GM19395 (cell line): Measurements from ENCODE around the gene PREP.

Experiments
- ATAC-seq: cut with Tn5 transposase; IDR thresholded peaks from one replicate; pipeline ENCODE4 v1.9.1; 2021; ENCODE audit warnings: mild to moderate bottlenecking, moderate library complexity; ENCODE audit not compliant: unreplicated experiment

Gene PREP

GRCh38 chr6:105317607-105318533 lies 85.0 kb downstream of the PREP start:
- no peak for ATAC-seq

- no peak for ATAC-seq
Observed at GRCh38 chr6:105313211-105313610, 89.7 kb downstream of the PREP start.

DNA sequence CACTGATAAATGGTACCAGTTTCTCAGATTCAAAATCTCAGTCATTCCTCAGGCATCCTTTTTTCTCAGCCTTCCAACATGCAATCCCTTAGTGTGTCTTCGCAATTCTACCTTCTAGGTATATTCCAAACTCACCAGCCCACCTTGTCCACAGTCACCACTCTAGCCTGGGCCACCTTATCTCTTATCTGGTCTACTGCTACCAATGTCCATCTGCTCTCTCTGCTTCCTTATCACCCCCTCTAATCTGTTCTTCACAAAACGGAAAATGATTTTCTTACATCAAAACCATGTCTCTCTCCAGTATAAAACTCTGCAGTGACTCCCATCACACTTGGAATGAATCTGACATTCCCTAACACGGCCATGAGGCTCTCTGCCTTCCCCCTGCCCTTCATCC lies 91.9 kb downstream of the PREP start:
- no peak for ATAC-seq

DNA sequence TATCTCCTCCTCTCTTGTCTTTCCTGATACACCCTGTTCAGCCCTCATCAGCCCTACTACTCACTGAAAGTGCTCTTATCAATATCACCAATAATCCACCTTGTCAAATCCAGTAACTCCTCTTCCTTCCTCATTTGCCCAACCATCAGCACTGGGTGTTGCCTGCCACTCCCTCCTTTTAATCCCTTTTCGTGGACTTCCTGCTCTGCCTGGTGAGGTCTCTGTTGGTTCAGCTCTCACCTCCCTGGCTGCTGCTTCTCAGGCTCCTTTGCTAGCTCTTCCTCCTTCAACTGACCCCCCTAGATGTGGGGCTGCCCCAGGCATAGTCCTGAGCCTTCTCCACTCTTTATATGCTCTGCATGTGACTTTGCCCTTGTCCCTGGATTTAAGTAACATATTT lies 92.5 kb downstream of the PREP start:
- no peak for ATAC-seq

- ATAC-seq, result no peak
Observed at GRCh38 chr6:105308840-105309239, 94.0 kb downstream of the PREP start.

DNA sequence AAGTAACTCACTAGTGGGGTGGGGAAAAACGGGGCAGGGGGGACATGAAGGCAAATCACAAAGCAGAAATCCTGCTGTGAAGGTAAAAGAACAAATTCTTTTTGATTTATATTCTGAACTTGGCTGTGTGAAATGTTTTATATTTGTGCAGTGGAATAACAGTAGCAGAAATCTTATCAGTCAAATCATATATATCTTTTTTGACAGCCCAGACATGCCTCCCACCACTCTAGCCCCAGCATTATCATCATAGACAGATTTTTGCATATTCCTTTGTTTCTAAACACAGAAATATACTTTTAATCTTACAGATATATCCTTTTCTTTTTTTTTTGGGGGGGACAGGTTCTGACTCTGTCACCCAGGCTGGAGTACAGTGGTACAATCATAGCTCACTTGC lies 97.4 kb downstream of the PREP start:
- ATAC-seq, result no peak

DNA sequence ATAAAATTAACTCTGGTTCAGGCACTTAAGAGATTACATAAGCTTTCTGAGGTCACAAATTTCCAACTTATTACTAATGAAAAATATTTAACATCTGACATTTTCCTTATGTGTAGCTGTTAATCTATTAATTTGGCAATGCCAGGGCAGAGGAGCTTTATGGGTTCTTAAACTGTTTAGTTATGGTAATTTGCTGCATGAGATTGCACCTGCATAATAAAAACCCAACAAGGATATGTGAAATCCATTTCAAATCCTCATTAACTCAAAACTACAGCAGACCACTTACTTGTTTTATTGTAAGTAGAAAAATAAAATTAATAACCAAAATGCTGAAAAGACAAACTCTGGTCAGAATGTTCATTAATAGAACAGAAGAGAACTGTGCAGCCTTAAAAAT lies 98.1 kb downstream of the PREP start:
- ATAC-seq, result no peak

DNA sequence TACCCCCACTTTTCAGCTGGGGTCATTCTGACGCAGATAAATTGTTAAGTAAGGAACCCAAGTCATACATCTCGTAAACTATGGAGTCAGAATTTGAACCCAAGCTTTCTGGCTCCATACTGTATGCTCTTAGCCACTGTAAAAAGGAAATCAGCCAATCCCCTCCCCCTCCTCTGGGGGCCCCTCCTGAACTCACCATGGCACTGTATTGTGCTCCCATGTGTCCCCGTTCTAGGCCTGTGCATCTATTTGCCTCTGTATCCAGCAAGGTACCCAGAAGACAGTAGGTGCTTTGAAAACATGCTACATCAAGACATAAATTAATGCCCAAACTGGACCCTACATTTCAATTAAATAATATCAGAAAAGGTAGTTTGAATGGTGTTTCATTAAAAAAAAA lies 98.5 kb downstream of the PREP start:
- no peak for ATAC-seq

DNA sequence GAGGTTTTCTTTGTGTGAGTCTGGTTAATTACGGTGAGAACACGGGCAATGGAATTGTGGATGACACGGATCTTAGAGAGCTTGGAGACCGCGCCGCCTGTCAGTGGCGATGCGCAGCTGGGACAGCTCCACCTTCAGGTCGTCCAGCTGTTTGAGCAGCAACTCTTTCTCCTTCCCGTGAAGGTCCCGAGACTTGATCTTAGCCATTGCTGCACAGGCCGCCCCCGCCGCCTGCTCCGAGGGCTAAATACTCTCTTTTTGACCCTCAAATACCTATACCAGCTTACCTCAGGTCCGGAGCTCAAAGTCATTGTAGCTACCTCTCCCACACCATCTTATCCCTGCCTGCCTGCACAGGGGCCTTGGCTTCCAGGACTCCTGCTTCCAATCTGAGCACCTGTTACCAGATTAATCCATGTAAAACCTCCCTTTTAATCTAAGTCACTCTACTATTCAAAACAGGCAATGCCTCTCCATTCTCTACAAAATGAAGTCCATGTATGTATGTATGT lies 100.2 kb downstream of the PREP start:
- no peak for ATAC-seq

DNA sequence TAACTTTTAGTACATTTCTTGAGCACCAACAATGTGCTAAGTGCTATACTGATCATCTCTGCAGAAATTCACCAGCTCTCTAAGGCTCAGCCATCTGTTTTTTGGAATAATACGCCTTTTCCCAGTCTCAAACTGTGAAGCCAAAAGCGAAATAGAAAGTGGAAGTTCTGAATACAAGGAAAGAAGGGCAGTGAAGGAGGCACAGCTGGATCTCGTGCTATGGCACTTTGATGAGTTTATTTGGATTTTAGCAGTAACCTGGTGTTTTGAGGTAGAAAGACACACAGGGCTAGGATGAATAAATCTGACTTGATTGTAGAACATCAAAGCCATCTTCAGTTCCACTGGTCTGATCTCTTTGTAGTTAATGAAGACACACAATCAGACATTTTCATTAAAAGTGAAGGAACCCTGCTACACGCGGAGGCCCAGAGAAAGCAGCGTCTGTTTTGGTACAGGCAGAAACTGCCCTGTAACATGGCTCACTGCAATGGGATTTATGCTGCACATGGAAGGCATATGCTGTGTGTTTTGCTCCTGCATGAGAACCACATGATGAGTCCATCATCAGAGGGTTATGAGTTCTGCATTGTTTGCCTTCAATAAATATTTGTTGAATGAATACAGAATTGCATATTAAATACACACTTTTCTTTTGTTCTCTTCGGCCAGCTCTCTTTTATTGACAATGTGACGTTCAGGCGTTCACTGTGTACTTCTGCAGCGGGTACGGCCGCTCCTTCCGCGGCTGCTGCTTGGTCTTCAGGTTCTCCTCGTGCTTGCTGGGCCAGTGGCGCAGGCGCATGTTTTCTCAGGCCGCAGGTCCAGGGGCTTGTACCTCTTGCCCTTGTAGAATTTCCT lies 100.9 kb downstream of the PREP start:
- ATAC-seq, result no peak

DNA sequence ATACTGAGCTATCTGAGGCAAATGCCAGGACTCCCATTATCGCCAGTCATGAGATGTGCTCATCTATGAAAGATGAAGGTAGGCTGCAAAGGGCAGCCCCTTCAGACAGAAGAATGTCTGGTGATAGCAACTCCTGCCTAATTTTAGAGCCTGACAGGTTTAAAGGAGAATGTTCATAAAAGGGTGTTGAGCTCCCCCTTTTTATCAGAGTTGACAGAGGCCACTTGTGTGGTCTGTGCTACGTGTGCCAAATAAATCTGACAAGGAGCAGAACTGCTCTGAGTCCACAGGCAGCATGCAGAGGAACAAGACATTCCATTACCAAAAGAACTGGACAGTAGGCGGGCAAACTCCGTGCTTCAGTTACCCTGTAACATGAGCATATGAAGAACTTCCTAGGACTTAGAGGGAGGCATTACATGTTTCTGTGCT lies 101.8 kb downstream of the PREP start:
- no peak for ATAC-seq

DNA sequence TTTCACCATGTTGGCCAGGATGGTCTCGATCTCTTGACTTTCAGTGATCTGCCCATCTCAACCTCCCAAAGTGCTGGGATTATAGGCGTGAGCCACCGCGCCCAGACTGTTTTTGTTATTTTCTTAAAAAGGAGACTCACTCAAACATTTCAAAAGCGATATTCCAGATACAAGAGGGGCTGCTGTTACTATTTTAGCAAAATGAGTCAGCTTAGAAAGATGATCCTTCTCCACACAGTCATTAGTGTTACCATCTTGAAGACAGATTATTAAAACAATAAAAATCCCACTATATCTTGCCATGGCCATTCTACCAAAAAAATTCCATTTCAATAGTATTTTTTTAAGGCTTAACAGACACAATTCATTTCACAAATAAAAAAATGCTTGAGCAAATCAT lies 102.8 kb downstream of the PREP start:
- no peak for ATAC-seq

DNA sequence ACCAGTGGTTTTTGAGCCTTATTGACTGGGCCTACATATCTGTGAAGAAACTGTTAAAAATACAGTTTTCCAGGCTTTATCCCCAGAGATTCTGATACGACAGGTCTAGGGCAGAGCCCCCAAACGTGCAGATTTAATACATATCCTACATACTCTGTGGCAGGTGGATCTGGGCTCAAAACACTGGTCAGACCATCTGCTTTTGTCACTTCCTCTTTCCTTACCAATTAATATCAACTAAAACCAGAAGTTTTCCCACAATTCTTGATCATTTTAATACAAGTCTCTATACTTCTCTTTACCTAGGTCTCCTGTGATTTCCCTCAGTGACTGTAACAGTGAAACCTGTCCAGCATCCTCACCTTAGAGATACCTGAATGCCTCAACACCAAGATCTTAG lies 108.8 kb downstream of the PREP start:
- no peak for ATAC-seq

DNA sequence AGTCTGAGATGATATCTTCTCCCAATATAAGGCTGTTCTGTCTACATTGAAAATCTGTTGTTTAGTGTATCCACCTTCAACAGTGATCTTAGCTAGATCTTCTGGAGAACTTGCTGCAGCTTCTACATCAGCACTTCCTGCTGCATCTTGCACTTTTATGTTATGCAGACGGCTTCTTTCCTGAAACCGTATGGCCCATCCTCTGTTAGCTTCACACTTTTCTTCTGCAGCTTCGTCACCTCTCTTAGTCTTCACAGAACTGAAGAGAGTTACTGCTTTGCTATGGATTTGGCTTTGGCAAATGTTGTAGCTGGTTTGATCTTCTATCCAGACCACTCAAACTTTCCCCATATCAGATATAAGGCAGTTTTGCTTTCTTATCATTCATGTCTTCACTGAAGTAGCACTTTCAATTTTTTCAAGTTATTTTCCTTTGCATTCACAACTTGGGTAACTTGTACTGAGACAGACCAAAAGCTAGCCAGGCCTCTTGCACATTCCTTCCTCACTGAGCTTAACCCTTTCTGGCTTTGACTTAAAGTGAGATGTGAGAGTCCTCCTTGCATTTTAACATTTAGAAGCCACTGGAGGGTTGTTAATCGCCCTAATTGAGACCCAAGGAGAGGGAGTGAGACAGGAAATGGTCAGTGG lies 110.1 kb downstream of the PREP start:
- no peak for ATAC-seq

GRCh38 chr6:105291525-105291924 lies 111.4 kb downstream of the PREP start:
- ATAC-seq, result no peak

DNA sequence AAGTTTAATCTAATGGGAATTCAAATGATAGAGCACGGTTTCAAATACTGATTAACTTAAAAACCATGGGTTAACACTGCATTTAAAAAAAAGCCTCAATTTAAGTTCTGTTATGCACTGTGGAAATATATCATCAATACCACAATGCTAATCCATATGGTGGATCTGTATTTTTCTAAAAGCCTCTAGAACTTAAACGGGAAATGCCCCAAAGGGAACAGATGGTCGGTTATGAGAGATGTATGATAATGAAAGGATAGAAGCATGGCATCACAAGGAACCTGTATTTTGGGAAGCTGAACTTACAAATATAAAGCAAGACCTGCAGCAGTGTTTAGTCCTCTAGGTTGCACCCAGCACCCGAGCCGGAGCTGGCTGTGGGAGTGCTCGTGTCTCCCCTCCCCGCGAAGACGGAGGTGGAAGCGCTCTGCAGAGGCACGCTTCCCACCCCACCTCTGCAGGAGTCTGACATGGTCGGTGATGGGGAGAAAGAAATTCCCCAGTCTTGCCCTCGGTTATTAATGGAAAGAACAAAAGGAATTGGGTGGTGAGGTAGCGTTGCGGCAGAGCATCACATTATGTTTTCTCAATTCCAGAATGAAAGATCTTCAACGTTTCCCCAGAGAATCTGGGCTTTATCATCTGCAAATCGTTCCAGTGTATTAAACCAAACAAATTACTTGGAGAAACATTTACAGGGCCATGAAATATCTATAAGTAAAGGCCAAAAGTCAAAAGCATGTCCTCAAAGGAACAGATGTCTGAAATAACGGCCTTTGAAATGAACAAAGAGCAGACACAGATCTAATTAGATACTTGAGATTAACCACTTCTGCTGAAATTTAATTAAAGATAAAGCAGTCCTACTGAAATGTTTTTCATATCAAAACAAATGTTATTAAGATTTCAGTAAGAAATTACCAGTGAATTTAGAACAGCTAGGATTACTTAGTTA lies 120.0 kb downstream of the PREP start:
- no peak for ATAC-seq

GRCh38 chr6:105280033-105280432 lies 122.8 kb downstream of the PREP start:
- ATAC-seq, result no peak

DNA sequence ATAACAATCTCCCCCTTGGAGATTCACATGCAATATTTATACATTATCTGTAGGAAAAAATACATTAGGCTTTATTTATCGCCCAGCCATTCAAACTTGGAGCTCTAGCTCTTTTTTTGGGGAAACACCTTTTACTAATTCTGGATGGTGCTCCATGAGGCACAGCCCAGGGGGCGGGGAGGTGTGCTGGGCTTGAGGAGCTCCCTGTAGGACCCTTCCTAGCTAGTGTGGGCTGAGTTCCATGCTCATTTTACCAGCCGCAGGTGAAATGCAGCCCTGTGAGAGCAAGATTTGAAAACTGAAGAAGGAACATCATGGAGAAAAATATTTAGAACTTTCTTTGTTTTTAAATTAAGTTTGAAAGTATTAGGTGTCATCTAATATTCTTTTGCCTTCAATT lies 123.4 kb downstream of the PREP start:
- no peak for ATAC-seq

- no peak for ATAC-seq
Observed at GRCh38 chr6:105278813-105279212, 124.1 kb downstream of the PREP start.

GRCh38 chr6:105278035-105278434 lies 124.8 kb downstream of the PREP start:
- no peak for ATAC-seq
